Sigmoid colon (tissue), 4 donors: ENCODE results near the gene KCNAB1.
A peak's percentile ranks its signal among the peaks of the same experiment; 100 is the strongest.

Experiments used
- POLR2AphosphoS5 ChIP-seq, 4 donors: sonication (generic); formaldehyde crosslinking; IDR thresholded peaks; one replicate each; pipeline ENCODE4 v1.6.1; 2017; ENCODE audit warnings: antibody characterized with exemption in 4 of 4
- TF ChIP-seq, protein P1 (sequence below), 4 experiments: fragments of 450-650 bp in 3 of 4; fragments of 200-600 bp in 1 of 4; IDR thresholded peaks; one replicate each; pipeline ENCODE4 v1.5.1; 2016 to 2019; ENCODE audit warnings: antibody characterized with exemption in 4 of 4, mild to moderate bottlenecking in 3 of 4, moderate library complexity in 2 of 4

- TF ChIP-seq, protein P1, sequence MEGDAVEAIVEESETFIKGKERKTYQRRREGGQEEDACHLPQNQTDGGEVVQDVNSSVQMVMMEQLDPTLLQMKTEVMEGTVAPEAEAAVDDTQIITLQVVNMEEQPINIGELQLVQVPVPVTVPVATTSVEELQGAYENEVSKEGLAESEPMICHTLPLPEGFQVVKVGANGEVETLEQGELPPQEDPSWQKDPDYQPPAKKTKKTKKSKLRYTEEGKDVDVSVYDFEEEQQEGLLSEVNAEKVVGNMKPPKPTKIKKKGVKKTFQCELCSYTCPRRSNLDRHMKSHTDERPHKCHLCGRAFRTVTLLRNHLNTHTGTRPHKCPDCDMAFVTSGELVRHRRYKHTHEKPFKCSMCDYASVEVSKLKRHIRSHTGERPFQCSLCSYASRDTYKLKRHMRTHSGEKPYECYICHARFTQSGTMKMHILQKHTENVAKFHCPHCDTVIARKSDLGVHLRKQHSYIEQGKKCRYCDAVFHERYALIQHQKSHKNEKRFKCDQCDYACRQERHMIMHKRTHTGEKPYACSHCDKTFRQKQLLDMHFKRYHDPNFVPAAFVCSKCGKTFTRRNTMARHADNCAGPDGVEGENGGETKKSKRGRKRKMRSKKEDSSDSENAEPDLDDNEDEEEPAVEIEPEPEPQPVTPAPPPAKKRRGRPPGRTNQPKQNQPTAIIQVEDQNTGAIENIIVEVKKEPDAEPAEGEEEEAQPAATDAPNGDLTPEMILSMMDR (IDR thresholded peaks at IDR 0.05), result no peak
- peak in 1 of 4 donors; percentile 59 for TF ChIP-seq POLR2AphosphoS5 (IDR thresholded peaks at IDR 0.05)
Measured at GRCh38 chr3:156542101-156543042, 422.0 kb downstream of the KCNAB1 start.
